BJ (cell line): ENCODE measurements around the gene POPDC2. TPM values are rescaled to one million over a fixed set of nuclear protein-coding genes. Genes with fewer than 3 reads are reported as not detected.

Source experiments
- CTCF ChIA-PET: fragments of 350-600 bp; formaldehyde crosslinking; extraction: SDS; loops from one replicate; lab custom pipeline; 2021; ENCODE audit warnings: antibody characterized with exemption, inconsistent platforms; lab: Yijun Ruan, JAX
- POLR2A ChIA-PET: fragments of 300-600 bp; sonication (Branson Sonifier 250); formaldehyde crosslinking; extraction: SDS; loops from one replicate; lab custom pipeline; 2021; ENCODE audit warnings: antibody characterized with exemption; lab: Charles Lee
- DNase-seq: peaks from one replicate; pipeline ENCODE4 v3.0.0-alpha.2; 2011; ENCODE audit warnings: low read depth
- H3K27me3 ChIP-seq: 2 replicates; pipeline ENCODE4 v1.6.0; 2011; ENCODE audit warnings: low read length; ENCODE audit not compliant: control insufficient read depth, insufficient read depth
- H3K36me3 ChIP-seq: 2 replicates; pipeline ENCODE4 v1.5.1; 2011; ENCODE audit warnings: low read length; ENCODE audit not compliant: control insufficient read depth, insufficient read depth
- H3K4me3 ChIP-seq: 2 replicates; pipeline ENCODE4 v1.5.1; 2011; ENCODE audit warnings: low read depth, mild to moderate bottlenecking, control low read depth, low read length
- polyA plus RNA-seq: library from polyadenylated mRNA; depleted of rRNA; stranded (reverse); fragments of >200 nt; gene quantifications from 2 replicates; pipeline ENCODE4 v1.2.3, GENCODE V29; 2011
- TF ChIP-seq, protein P1 (sequence below): IDR thresholded peaks from 2 replicates; pipeline ENCODE4 v1.5.1; 2011; ENCODE audit warnings: low read depth, mild to moderate bottlenecking, control low read depth, inconsistent platforms, low read length, moderate library complexity; ENCODE audit not compliant: insufficient read depth

POPDC2 gene
- polyA plus RNA-seq, 1 experiment: 2.3 TPM

DNA sequence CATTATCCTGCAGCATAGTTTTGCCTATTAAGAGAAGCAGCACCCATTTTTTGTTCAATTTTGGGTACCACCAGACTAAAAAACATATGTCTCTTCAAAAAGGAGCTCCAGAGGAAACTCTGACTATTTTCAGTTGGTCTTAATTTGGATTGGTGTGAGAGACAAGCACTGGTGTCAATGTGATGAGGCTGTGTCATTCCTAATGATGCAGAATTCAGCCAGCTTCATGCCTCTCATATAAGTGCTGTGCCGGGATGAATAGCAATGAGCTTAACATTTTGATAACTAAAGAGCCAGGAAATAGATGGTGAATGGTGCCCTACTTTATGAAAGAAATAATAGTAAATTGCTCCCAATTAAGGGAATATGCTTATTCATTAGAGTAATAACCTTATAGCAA is 15.9 kb downstream of the POPDC2 start:
- Histone ChIP-seq H3K4me3 (no peak overlapping the region), H3K36me3 (no peaks in the 10 kb centered on the region), H3K27me3 (no peaks in the 10 kb centered on the region)
- ChIA-PET CTCF (interaction anchor here (1.2 kb wide), 1 partner anchor 18 kb away, joined by 5 read pairs; no protein-coding TSS in a partner anchor), POLR2A (no interaction called here)
- TF ChIP-seq, protein P1, sequence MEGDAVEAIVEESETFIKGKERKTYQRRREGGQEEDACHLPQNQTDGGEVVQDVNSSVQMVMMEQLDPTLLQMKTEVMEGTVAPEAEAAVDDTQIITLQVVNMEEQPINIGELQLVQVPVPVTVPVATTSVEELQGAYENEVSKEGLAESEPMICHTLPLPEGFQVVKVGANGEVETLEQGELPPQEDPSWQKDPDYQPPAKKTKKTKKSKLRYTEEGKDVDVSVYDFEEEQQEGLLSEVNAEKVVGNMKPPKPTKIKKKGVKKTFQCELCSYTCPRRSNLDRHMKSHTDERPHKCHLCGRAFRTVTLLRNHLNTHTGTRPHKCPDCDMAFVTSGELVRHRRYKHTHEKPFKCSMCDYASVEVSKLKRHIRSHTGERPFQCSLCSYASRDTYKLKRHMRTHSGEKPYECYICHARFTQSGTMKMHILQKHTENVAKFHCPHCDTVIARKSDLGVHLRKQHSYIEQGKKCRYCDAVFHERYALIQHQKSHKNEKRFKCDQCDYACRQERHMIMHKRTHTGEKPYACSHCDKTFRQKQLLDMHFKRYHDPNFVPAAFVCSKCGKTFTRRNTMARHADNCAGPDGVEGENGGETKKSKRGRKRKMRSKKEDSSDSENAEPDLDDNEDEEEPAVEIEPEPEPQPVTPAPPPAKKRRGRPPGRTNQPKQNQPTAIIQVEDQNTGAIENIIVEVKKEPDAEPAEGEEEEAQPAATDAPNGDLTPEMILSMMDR: no peak
- DNase-seq: no peak

DNA sequence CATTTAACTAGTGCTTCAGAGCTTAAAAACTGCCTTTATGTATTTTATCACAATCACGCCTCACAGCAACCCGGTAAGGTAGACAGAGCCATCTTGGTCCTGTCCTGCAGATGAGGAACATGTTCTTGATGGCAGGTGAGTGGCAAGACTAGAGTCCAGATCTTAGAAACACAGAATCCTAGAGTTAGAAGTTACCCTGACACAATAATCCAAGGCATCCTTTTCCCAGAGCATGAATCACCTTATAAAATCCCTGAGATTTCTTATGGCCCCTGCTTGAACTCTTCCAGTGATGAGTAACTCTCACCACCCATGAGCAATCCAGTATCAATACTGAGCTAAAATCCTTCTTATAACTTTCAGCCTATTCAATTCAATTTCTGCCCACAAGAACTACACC is 16.9 kb downstream of the POPDC2 start:
- no peak overlapping the region for H3K4me3 ChIP-seq
- CTCF ChIA-PET: interaction anchor here (1.2 to 1.3 kb wide), 2 partner anchors 19 to 25 kb away, joined by 3 to 5 read pairs; no protein-coding TSS in a partner anchor
- POLR2A ChIA-PET: no interaction called here
- DNase-seq: peak; percentile 72
- H3K27me3 ChIP-seq: no peaks in the 10 kb centered on the region
- TF ChIP-seq, protein P1: no peak
- H3K36me3 ChIP-seq: no peaks in the 10 kb centered on the region

DNA sequence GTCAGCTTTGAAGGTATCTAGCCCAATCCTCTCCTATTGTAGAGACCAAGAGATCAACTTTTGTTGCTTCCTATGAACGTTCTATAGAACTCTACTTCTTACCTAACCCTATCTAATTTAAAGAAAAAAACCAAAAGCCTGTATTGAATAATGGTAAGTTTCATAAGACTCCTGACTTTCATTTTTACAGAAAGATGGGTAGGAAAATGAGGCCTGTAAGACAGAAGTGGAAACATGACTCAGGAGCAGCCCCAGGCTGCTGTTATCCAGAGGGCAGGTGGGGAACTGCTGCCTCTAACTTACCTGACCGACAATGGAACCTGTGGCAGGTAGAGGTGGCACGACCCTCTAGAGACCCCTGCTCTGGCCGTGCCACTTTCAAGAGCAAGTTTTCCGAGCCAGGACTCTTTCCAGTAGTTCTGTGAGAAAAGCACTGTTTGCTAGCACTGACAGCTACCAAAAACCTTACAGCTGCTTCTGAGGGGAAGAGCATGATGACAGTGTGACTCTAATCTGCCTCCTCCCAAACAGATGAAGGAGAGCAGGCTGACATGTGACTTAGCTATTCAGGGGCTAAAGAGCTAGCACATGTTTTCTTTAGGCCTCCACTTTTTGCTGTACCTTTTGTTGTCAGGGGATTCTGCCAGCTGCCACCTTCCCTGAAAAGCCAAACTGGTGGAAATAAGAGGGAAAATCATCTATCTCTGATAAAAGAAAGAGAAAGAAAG is 17.5 kb downstream of the POPDC2 start:
- TF ChIP-seq, protein P1: no peak
- Histone ChIP-seq H3K4me3 (no peak overlapping the region), H3K27me3 (no peaks in the 10 kb centered on the region), H3K36me3 (no peaks in the 10 kb centered on the region)
- ChIA-PET CTCF (interaction anchor here (0.5 to 1.3 kb wide), 2 partner anchors 12 to 25 kb away, joined by 3 read pairs; no protein-coding TSS in a partner anchor), POLR2A (no interaction called here)
- DNase-seq: no peak

DNA sequence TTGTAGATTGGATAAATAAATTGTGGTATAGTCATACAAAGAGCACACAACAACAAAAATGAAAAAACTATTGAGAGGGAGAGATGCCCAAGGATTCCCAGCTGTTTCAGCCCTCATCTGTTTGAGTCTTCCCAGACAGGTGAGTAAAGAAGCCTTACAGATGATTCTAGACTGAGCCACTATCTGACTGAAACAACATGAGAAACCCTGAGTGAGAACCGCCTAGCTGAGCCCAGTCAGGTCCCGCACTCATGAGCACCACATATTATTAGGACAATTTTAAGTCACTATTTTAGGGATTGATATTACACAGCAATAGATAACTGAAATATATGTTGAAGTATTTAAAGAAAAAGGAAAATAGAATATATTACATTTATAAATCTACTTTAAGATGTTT is 19.0 kb downstream of the POPDC2 start:
- TF ChIP-seq, protein P1: no peak
- CTCF ChIA-PET: no interaction called here
- no peak for DNase-seq
- Histone ChIP-seq H3K36me3 (no peaks in the 10 kb centered on the region), H3K4me3 (no peak overlapping the region), H3K27me3 (no peaks in the 10 kb centered on the region)
- POLR2A ChIA-PET: no interaction called here

DNA sequence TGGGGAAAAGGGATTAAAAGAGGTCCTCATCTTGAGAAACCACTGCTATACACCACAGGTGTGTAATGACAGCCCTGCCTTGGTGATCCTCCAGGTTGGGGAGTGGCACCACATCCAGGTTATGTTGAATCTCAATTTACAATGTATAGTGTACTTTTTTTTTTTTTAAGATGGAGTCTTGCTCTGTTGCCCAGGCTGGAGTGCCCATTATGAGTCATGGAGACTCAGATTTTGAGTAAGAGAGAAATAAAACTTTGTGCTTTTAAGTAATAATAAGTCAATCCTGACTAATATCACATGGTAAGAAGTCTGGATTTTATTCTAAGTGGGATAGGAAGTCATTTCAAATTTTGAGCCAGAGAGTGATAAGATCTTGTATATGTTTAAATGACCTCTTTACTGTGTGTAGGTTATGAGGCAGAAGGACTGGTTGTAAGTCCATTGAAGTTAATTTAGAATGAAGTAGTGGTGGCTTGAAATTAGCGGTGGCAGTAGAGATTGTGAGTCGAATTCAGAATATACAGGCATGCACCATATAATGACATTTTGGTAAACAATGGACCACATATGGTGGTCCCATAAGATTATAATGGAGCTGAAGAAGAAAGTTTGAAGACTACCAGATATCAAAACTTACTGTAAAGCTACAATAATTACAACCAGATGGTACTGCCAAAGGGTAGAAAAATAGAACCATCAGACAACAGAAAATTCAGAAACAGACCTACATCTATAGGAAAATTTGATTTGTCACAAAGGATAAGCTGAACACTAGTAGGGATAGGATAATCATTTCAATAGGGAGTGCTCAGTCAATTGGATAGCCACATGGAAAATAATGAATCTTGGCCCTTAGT is 20.7 kb downstream of the POPDC2 start:
- CTCF ChIA-PET: no interaction called here
- TF ChIP-seq, protein P1: no peak
- Histone ChIP-seq H3K27me3 (no peaks in the 10 kb centered on the region), H3K4me3 (no peak overlapping the region), H3K36me3 (no peaks in the 10 kb centered on the region)
- no peak for DNase-seq
- POLR2A ChIA-PET: no interaction called here
